IMR-90 (cell line): Measurements from ENCODE around the gene DCDC1. TPM values are rescaled to one million over a fixed set of nuclear protein-coding genes. Genes with fewer than 3 reads are reported as not detected.

Experiments
- ATAC-seq: fragments of 200-7000 bp; cut with Tn5 transposase; 2 replicates; pipeline ENCODE4 v1.9.1; 2020; ENCODE audit warnings: low read depth, mild to moderate bottlenecking, moderate library complexity
- BruUV-seq: library from RNA; stranded (reverse); fragments of 400-500 nt; replicated peaks from 2 replicates; lab custom pipeline; 2021; lab: Mats Ljungman, UMichigan
- CTCF ChIA-PET: fragments of 300-600 bp; formaldehyde crosslinking; extraction: SDS; loops from one replicate; lab custom pipeline; 2021; ENCODE audit warnings: antibody characterized with exemption; lab: Yijun Ruan, JAX
- POLR2A ChIA-PET: fragments of 300-600 bp; sonication (Branson Sonifier 250); formaldehyde crosslinking; loops from one replicate; lab custom pipeline; 2022; ENCODE audit warnings: antibody characterized with exemption; ENCODE audit not compliant: unreplicated experiment; lab: Charles Lee
- DNase-seq: peaks from one replicate; pipeline ENCODE4 v3.0.0; 2013
- H2AFZ ChIP-seq: replicated peaks from 2 replicates; pipeline ENCODE3; 2013; ENCODE audit warnings: low read length, mild to moderate bottlenecking; ENCODE audit not compliant: poor library complexity
- H2AK5ac ChIP-seq: 2 replicates; pipeline ENCODE4 v1.6.1; 2013; ENCODE audit warnings: low read depth, low read length, inconsistent platforms
- H2AK9ac ChIP-seq: replicated peaks from 2 replicates; pipeline ENCODE3; 2013; ENCODE audit warnings: mild to moderate bottlenecking, low read depth, low read length, moderate library complexity; ENCODE audit not compliant: poor library complexity
- H2BK120ac ChIP-seq: 2 replicates; pipeline ENCODE4 v1.6.1; 2013; ENCODE audit warnings: low read depth, low read length, inconsistent platforms
- H2BK15ac ChIP-seq: 3 replicates; pipeline ENCODE4 v1.6.1; 2013; ENCODE audit warnings: low read depth, low read length, inconsistent platforms
- H2BK20ac ChIP-seq: 2 replicates; pipeline ENCODE4 v1.6.1; 2013; ENCODE audit warnings: low read depth, mild to moderate bottlenecking, inconsistent platforms, low read length, moderate library complexity
- H2BK5ac ChIP-seq: 2 replicates; pipeline ENCODE4 v1.6.1; 2013; ENCODE audit warnings: mild to moderate bottlenecking, low read depth, low read length, inconsistent platforms; ENCODE audit not compliant: poor library complexity, severe bottlenecking
- H3K14ac ChIP-seq: replicated peaks from 2 replicates; pipeline ENCODE4 v1.6.1; 2013; ENCODE audit warnings: low read depth, low read length, inconsistent platforms
- H3K18ac ChIP-seq: 2 replicates; pipeline ENCODE4 v1.6.1; 2013; ENCODE audit warnings: low read depth, low read length, control low read depth
- H3K23ac ChIP-seq: 2 replicates; pipeline ENCODE4 v1.6.1; 2013; ENCODE audit warnings: low read depth, low read length, inconsistent platforms
- H3K27ac ChIP-seq: 2 replicates; pipeline ENCODE4 v1.5.1; 2013; ENCODE audit warnings: mild to moderate bottlenecking, control low read depth, low read length; ENCODE audit not compliant: insufficient read depth
- H3K27me3 ChIP-seq: 2 replicates; pipeline ENCODE4 v1.6.1; 2013; ENCODE audit warnings: low read length; ENCODE audit not compliant: control insufficient read depth, insufficient read depth
- H3K36me3 ChIP-seq: 2 replicates; pipeline ENCODE4 v1.6.1; 2013; ENCODE audit warnings: low read length, mixed read lengths; ENCODE audit not compliant: control insufficient read depth, insufficient read depth
- H3K4ac ChIP-seq: 2 replicates; pipeline ENCODE4 v1.6.1; 2013; ENCODE audit warnings: low read depth, low read length, inconsistent platforms
- H3K4me1 ChIP-seq: 2 replicates; pipeline ENCODE4 v1.6.1; 2013; ENCODE audit warnings: low read length, mixed read lengths; ENCODE audit not compliant: control insufficient read depth, insufficient read depth
- H3K4me2 ChIP-seq: 2 replicates; pipeline ENCODE4 v1.6.1; 2013; ENCODE audit warnings: low read depth, mild to moderate bottlenecking, control low read depth, low read length, moderate library complexity
- H3K4me3 ChIP-seq: 2 replicates; pipeline ENCODE4 v1.5.1; 2013; ENCODE audit warnings: low read depth, mild to moderate bottlenecking, control low read depth, low read length, moderate library complexity; ENCODE audit not compliant: insufficient read depth
- H3K56ac ChIP-seq: 2 replicates; pipeline ENCODE4 v1.6.1; 2013; ENCODE audit warnings: low read length, inconsistent platforms; ENCODE audit not compliant: insufficient read depth; ENCODE audit errors: extremely low read depth
- H3K79me1 ChIP-seq, 2 experiments: 2 replicates each; pipeline ENCODE4 v1.6.1; 2013; ENCODE audit warnings: low read length in 2 of 2, inconsistent platforms in 1 of 2, low read depth in 1 of 2
- H3K9ac ChIP-seq: 2 replicates; pipeline ENCODE4 v1.6.1; 2013; ENCODE audit warnings: low read depth, low read length, control low read depth
- H3K9me1 ChIP-seq: 2 replicates; pipeline ENCODE4 v1.6.1; 2013; ENCODE audit warnings: low read length, inconsistent platforms; ENCODE audit not compliant: insufficient read depth
- H3K9me3 ChIP-seq: 2 replicates; pipeline ENCODE4 v1.6.1; 2013; ENCODE audit warnings: low read length; ENCODE audit not compliant: control insufficient read depth, insufficient read depth
- H4K20me1 ChIP-seq: 2 replicates; pipeline ENCODE4 v1.6.1; 2013; ENCODE audit warnings: low read length, inconsistent platforms; ENCODE audit not compliant: insufficient read depth
- H4K5ac ChIP-seq: 2 replicates; pipeline ENCODE4 v1.6.1; 2013; ENCODE audit warnings: mild to moderate bottlenecking, low read depth, low read length, control low read depth
- H4K8ac ChIP-seq, 2 experiments: 2 replicates each; pipeline ENCODE4 v1.6.1; 2013; ENCODE audit warnings: low read depth in 2 of 2, low read length in 2 of 2, control low read depth in 1 of 2, inconsistent platforms in 1 of 2
- H4K91ac ChIP-seq: 2 replicates; pipeline ENCODE4 v1.6.1; 2013; ENCODE audit warnings: low read depth, low read length, inconsistent platforms; ENCODE audit not compliant: insufficient read depth
- CEBPB ChIP-seq: IDR thresholded peaks from 2 replicates; pipeline ENCODE4 v1.6.1; 2012; ENCODE audit warnings: low read depth, low read length, improper control_type of control experiment
- MAFK ChIP-seq: IDR thresholded peaks from 2 replicates; pipeline ENCODE4 v1.6.1; 2012; ENCODE audit warnings: low read depth, low read length, improper control_type of control experiment
- RAD21 ChIP-seq: IDR thresholded peaks from 2 replicates; pipeline ENCODE4 v1.6.1; 2012; ENCODE audit warnings: low read length, improper control_type of control experiment
- RCOR1 ChIP-seq: IDR thresholded peaks from 2 replicates; pipeline ENCODE4 v1.6.1; 2012; ENCODE audit warnings: mild to moderate bottlenecking, low read length, improper control_type of control experiment; ENCODE audit not compliant: insufficient replicate concordance
- SMC3 ChIP-seq: fragments of 150-350 bp; IDR thresholded peaks from 2 replicates; pipeline ENCODE4 v1.6.1; 2016; ENCODE audit warnings: low read depth, mild to moderate bottlenecking, antibody characterized with exemption, low read length, moderate library complexity
- WGBS, 2 experiments: methylation state at CpG; one replicate each; pipeline versions ENCODE4 v1.1.5 to v1.1.7; 2013; ENCODE audit warnings: missing lambda C conversion rate in 2 of 2; ENCODE audit not compliant: insufficient read length in 1 of 2; ENCODE audit errors: extremely low coverage in 2 of 2; 5-methylcytosine and 5-hydroxymethylcytosine counted together
- dilution Hi-C: fragments of 300-500 bp; cut with HindIII; formaldehyde crosslinking; loops from one replicate; pipeline ENCODE4 v1.14.3; 2018; ENCODE audit warnings: low sequenced_read_pairs; ENCODE audit not compliant: unreplicated experiment
- in situ Hi-C: fragments of 300-500 bp; cut with MboI; formaldehyde crosslinking; loops from 3 replicates; pipeline ENCODE4 v1.14.3; 2019; ENCODE audit warnings: low sequenced_read_pairs, inconsistent platforms, mixed read lengths
- intact Hi-C: fragments of 100-400 bp; cut with micrococcal nuclease; formaldehyde crosslinking; loops from 2 replicates; pipeline ENCODE4 v1.10.0; 2022
- polyA plus RNA-seq, 3 experiments: library from polyadenylated mRNA; depleted of rRNA; stranded (reverse); fragments of >200 nt; gene quantifications; 2 replicates each; pipeline ENCODE4 v1.2.3, GENCODE V29; 2012; ENCODE audit warnings: low replicate concordance in 1 of 3
- total RNA-seq: library from RNA; depleted of rRNA; stranded (reverse); fragments of >200 nt; gene quantifications from 2 replicates; pipeline ENCODE4 v1.2.3, GENCODE V29; 2012

The DCDC1 gene
- total and polyA plus RNA-seq, 2 of the 4 experiments (the other 2 are of a cell fraction): not detected

- no peak overlapping the region for H3K23ac ChIP-seq
- H2BK5ac ChIP-seq: no peak overlapping the region
- no peak overlapping the region for H2BK20ac ChIP-seq
- no peak overlapping the region for H3K4me3 ChIP-seq
- H3K4me2 ChIP-seq: no peak overlapping the region
- no peak overlapping the region for H2AK9ac ChIP-seq
- DNase-seq: no peak
- H3K9me3 ChIP-seq: no peaks in the 10 kb centered on the region
- no peak overlapping the region for H4K8ac ChIP-seq
- no peaks in the 10 kb centered on the region for H3K36me3 ChIP-seq
- dilution Hi-C loops (no loop called here), intact Hi-C loops (no loop called here), in situ Hi-C loops (no loop called here)
- H2AFZ ChIP-seq: no peak overlapping the region
- TF ChIP-seq RCOR1 (no peak), SMC3 (no peak), CEBPB (0 out of 2 replicates have a peak, but pooled peaks have one; percentile 37), MAFK (no peak), RAD21 (no peak)
- no peak overlapping the region for H4K5ac ChIP-seq
- WGBS, 2 experiments: no CpG with 5 or more reads among the region's 3 CpGs
- H3K27me3 ChIP-seq: no peaks in the 10 kb centered on the region
- ChIA-PET CTCF (interaction anchor here (0.9 kb wide), 1 partner anchor 43 kb away, joined by 3 read pairs; no protein-coding TSS in a partner anchor), POLR2A (no interaction called here)
- no peak overlapping the region for H2AK5ac ChIP-seq
- H3K4me1 ChIP-seq: no peaks in the 10 kb centered on the region
- H2BK15ac ChIP-seq: no peak overlapping the region
- H3K9me1 ChIP-seq: no peaks in the 10 kb centered on the region
- no peak overlapping the region for H3K4ac ChIP-seq
- H3K18ac ChIP-seq: no peak overlapping the region
- no peaks in the 10 kb centered on the region for H4K20me1 ChIP-seq
- no TSS peak for BruUV-seq
- H3K14ac ChIP-seq: no peak overlapping the region
- ATAC-seq: no peak
- no peak overlapping the region for H4K91ac ChIP-seq
- no peak overlapping the region for H3K27ac ChIP-seq
- H3K56ac ChIP-seq: no peak overlapping the region
- no peak overlapping the region for H3K9ac ChIP-seq
- H2BK120ac ChIP-seq: no peak overlapping the region
- no peaks in the 10 kb centered on the region for H3K79me1 ChIP-seq
These were observed 65.8 kb downstream of the DCDC1 start for GRCh38 chr11:31303644-31304180.
